Hepatocyte (in vitro differentiated cells): ENCODE measurements around the gene SIPA1L2. TPM values are rescaled to one million over a fixed set of nuclear protein-coding genes. Genes with fewer than 3 reads are reported as not detected.

Experiments
- DNase-seq: peaks from one replicate; pipeline ENCODE4 v3.0.0-alpha.2; 2016; ENCODE audit warnings: low spot score
- H2AFZ ChIP-seq: fragments of 200-600 bp; sonication (generic); 2 replicates; pipeline ENCODE4 v1.6.0; 2016; ENCODE audit warnings: antibody characterized with exemption, mild to moderate bottlenecking
- H3K27ac ChIP-seq: fragments of 200-600 bp; sonication (generic); 2 replicates; pipeline ENCODE4 v1.5.1; 2016; ENCODE audit warnings: mild to moderate bottlenecking
- H3K27me3 ChIP-seq: fragments of 200-600 bp; sonication (generic); 2 replicates; pipeline ENCODE4 v1.6.1; 2016
- H3K36me3 ChIP-seq: fragments of 200-600 bp; sonication (generic); replicated peaks from 2 replicates; pipeline ENCODE4 v1.5.1; 2016; ENCODE audit warnings: low read depth; ENCODE audit not compliant: insufficient read depth
- H3K4me1 ChIP-seq: fragments of 200-600 bp; sonication (generic); 2 replicates; pipeline ENCODE4 v1.5.1; 2016; ENCODE audit warnings: mild to moderate bottlenecking, moderate library complexity; ENCODE audit not compliant: insufficient read depth
- H3K4me2 ChIP-seq: fragments of 200-600 bp; sonication (generic); 2 replicates; pipeline ENCODE4 v1.6.0; 2016
- H3K4me3 ChIP-seq: fragments of 200-600 bp; sonication (generic); 2 replicates; pipeline ENCODE4 v1.5.1; 2016; ENCODE audit warnings: mild to moderate bottlenecking
- H3K79me2 ChIP-seq: fragments of 200-600 bp; sonication (generic); 2 replicates; pipeline ENCODE4 v1.6.0; 2017; ENCODE audit warnings: mild to moderate bottlenecking
- H3K9me2 ChIP-seq: fragments of 200-600 bp; sonication (generic); replicated peaks from 2 replicates; pipeline ENCODE4 v1.6.0; 2017; ENCODE audit warnings: mild to moderate bottlenecking; ENCODE audit not compliant: insufficient read depth
- H3K9me3 ChIP-seq: fragments of 200-600 bp; sonication (generic); 2 replicates; pipeline ENCODE4 v1.5.1; 2016; ENCODE audit warnings: low read depth, mild to moderate bottlenecking
- H4K20me1 ChIP-seq: fragments of 200-600 bp; sonication (generic); 2 replicates; pipeline ENCODE4 v1.6.0; 2016; ENCODE audit warnings: mild to moderate bottlenecking; ENCODE audit not compliant: insufficient read depth, poor library complexity, severe bottlenecking
- EZH2 ChIP-seq: fragments of 200-600 bp; sonication (generic); IDR thresholded peaks from 2 replicates; pipeline ENCODE4 v1.6.1; 2016; ENCODE audit warnings: antibody characterized with exemption, mild to moderate bottlenecking, borderline replicate concordance
- EZH2phosphoT487 ChIP-seq: fragments of 200-600 bp; sonication (generic); IDR thresholded peaks from one replicate; pipeline ENCODE4 v1.6.1; 2018; ENCODE audit warnings: antibody characterized with exemption, mild to moderate bottlenecking, low read depth, moderate library complexity; ENCODE audit not compliant: unreplicated experiment, severe bottlenecking
- WGBS: methylation state at CpG from one replicate; pipeline ENCODE4 v1.1.6; 2016; ENCODE audit warnings: low lambda C conversion rate; ENCODE audit errors: missing lambda C conversion rate; 5-methylcytosine and 5-hydroxymethylcytosine counted together
- polyA plus RNA-seq: library from polyadenylated mRNA; unstranded; fragments of >200 nt; fragmentation: Nextera tagmentation; extraction: Ambion mirVana; gene quantifications from 2 replicates; pipeline ENCODE4 v1.2.1, GENCODE V29; 2016
- total RNA-seq: library from RNA; depleted of rRNA; stranded (reverse); fragments of >200 nt; gene quantifications from 2 replicates; pipeline ENCODE4 v1.2.3, GENCODE V29; 2014
- TF ChIP-seq, protein P1 (sequence below): fragments of 200-600 bp; sonication (generic); IDR thresholded peaks from 2 replicates; pipeline ENCODE4 v1.5.1; 2016; ENCODE audit warnings: antibody characterized with exemption, mild to moderate bottlenecking; ENCODE audit not compliant: poor library complexity

The SIPA1L2 gene
- total and polyA plus RNA-seq, 2 experiments from 2014 or later, result 21.6 to 50.1 TPM

DNA sequence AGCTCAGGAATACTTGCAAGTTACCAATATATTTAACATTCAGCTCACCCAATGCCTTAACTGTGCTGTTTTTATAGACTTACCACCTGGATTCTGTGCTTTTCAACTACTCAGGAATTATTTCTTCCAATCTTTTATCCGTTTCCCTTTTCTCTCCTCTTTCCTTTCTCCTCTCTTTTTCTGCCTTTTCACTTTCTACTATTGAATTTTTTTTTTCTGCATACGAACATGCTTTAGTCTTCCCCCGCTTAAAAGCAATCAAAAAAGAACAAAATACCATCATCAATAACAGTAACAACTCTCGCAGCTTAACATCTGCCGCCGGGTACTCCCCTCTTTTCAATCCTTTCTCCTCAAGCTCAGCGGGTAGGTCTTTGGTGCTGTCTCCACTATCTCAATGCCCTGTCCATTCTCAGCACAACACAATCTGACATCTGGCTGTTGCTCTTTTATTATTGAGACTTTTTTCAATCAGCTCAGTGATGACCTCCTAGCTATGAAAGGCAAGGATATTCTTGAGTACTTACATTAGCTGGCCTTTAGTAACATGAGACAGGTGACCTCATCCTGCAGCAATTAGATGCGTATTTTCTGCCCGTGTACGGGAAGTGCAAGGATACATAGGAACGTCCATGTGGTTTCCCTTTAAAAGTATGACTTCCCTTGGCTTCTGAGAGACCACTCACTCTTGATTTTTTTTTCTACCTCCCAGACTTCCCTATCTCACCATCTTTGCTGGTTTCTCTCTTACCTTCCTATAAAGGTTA, 40.2 kb upstream of the SIPA1L2 start:
- no peaks in the 10 kb centered on the region for H3K9me2 ChIP-seq
- DNase-seq, result no peak
- TF ChIP-seq, protein P1, sequence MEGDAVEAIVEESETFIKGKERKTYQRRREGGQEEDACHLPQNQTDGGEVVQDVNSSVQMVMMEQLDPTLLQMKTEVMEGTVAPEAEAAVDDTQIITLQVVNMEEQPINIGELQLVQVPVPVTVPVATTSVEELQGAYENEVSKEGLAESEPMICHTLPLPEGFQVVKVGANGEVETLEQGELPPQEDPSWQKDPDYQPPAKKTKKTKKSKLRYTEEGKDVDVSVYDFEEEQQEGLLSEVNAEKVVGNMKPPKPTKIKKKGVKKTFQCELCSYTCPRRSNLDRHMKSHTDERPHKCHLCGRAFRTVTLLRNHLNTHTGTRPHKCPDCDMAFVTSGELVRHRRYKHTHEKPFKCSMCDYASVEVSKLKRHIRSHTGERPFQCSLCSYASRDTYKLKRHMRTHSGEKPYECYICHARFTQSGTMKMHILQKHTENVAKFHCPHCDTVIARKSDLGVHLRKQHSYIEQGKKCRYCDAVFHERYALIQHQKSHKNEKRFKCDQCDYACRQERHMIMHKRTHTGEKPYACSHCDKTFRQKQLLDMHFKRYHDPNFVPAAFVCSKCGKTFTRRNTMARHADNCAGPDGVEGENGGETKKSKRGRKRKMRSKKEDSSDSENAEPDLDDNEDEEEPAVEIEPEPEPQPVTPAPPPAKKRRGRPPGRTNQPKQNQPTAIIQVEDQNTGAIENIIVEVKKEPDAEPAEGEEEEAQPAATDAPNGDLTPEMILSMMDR, result no peak
- TF ChIP-seq EZH2 (no peak), EZH2phosphoT487 (no peak)
- H3K4me2 ChIP-seq, result no peak overlapping the region
- H3K9me3 ChIP-seq, result no peaks in the 10 kb centered on the region
- H3K27ac ChIP-seq, result no peak overlapping the region
- no peaks in the 10 kb centered on the region for H4K20me1 ChIP-seq
- WGBS, result 57% methylated on average over 11 of the region's 11 CpGs
- no peaks in the 10 kb centered on the region for H3K27me3 ChIP-seq
- no peak overlapping the region for H2AFZ ChIP-seq
- no peaks in the 10 kb centered on the region for H3K79me2 ChIP-seq
- H3K4me3 ChIP-seq, result no peak overlapping the region
- no peaks in the 10 kb centered on the region for H3K4me1 ChIP-seq
- H3K36me3 ChIP-seq, result no peaks in the 10 kb centered on the region

DNA sequence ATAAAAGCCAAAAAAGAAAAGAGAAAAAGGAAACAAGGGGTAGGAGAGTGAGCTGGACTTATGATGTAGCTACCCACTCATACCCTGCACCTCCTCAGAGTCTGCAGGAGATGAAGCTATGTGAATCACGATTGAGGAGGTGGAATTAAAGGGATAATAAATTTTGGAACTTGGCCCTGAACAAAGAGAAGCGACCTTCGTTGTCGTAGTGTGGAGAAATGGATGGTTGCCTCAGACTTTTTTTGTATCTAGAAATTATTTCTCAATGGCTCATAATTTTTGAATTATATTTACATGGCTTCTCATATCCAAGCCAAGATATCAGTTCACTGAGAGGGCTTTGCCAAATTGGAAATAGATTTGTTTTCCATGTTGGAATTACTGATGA, 37.8 kb upstream of the SIPA1L2 start:
- TF ChIP-seq, protein P1, result no peak
- no peak for TF ChIP-seq EZH2phosphoT487
- no peak for TF ChIP-seq EZH2
- no peaks in the 10 kb centered on the region for H3K4me1 ChIP-seq
- no peak overlapping the region for H3K4me2 ChIP-seq
- no peaks in the 10 kb centered on the region for H3K9me2 ChIP-seq
- no peak for DNase-seq
- H2AFZ ChIP-seq, result no peak overlapping the region
- no peaks in the 10 kb centered on the region for H3K9me3 ChIP-seq
- no peaks in the 10 kb centered on the region for H3K79me2 ChIP-seq
- no peaks in the 10 kb centered on the region for H3K27me3 ChIP-seq
- 66% methylated on average over 4 of the region's 4 CpGs for WGBS
- H3K4me3 ChIP-seq, result no peak overlapping the region
- no peak overlapping the region for H3K27ac ChIP-seq
- H3K36me3 ChIP-seq, result no peaks in the 10 kb centered on the region
- H4K20me1 ChIP-seq, result no peaks in the 10 kb centered on the region

DNA sequence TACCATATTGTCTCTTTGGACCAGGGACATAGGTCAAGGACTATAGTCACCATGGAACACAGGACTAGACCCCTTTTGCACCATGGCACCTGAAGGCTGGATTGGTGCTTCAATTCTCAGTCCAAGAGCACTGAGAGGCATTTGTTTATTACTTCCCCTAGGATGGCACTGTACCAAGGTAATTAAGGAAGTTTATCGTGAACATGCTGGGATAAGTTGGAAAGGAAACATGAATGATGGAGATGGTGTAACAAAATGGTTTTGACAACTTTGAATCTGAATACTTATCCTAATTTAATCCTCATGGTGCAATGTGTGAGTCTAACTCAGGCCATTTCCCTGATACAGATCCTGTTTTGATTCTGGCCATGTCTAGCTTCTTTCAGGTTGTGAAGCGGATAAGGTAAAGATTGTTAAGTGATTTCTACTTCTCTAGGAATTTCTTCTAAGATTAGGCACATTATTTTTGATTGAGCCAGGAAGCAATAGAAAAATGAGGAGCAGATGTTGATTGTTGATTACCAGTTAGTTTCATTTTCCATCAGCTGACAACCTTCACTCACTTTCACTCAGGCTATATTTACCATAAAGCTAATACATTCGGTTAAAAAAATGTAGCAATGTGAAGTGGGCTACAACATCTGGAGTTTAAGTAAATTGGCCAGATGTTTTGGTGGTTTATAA, 37.3 kb upstream of the SIPA1L2 start:
- 71% methylated on average over 3 of the region's 3 CpGs for WGBS
- Histone ChIP-seq H3K4me2 (no peak overlapping the region), H3K9me2 (no peaks in the 10 kb centered on the region), H3K27ac (no peak overlapping the region), H3K36me3 (no peaks in the 10 kb centered on the region), H3K4me3 (no peak overlapping the region), H3K9me3 (no peaks in the 10 kb centered on the region), H2AFZ (no peak overlapping the region), H3K27me3 (no peaks in the 10 kb centered on the region), H3K79me2 (no peaks in the 10 kb centered on the region), H3K4me1 (no peaks in the 10 kb centered on the region), H4K20me1 (no peaks in the 10 kb centered on the region)
- TF ChIP-seq, protein P1, result no peak
- TF ChIP-seq EZH2phosphoT487, result no peak
- TF ChIP-seq EZH2, result no peak
- DNase-seq, result no peak
